Fibroblast of pulmonary artery (primary cell): ENCODE data around the gene STX8.

Experiments
- DNase-seq: peaks from one replicate; pipeline ENCODE4 v3.0.0-alpha.2; 2010; ENCODE audit warnings: low read depth
- H3K4me3 ChIP-seq: replicated peaks from 2 replicates; pipeline ENCODE4 v1.5.1; 2011; ENCODE audit warnings: low read depth, mild to moderate bottlenecking, control low read depth, low read length, moderate library complexity
- CTCF ChIP-seq: IDR thresholded peaks from 2 replicates; pipeline ENCODE4 v1.5.1; 2011; ENCODE audit warnings: mild to moderate bottlenecking, control low read depth, low read length, inconsistent platforms; ENCODE audit errors: missing control alignments

STX8 gene

GRCh38 chr17:9330611-9331271, 244.9 kb downstream of the STX8 start:
- no peak for DNase-seq
- H3K4me3 ChIP-seq: no peak overlapping the region
- TF ChIP-seq CTCF: no peak

GRCh38 chr17:9330141-9330540, 245.5 kb downstream of the STX8 start:
- no peak for TF ChIP-seq CTCF
- no peak for DNase-seq
- no peak overlapping the region for H3K4me3 ChIP-seq

GRCh38 chr17:9329251-9329921, 246.2 kb downstream of the STX8 start:
- no peak overlapping the region for H3K4me3 ChIP-seq
- TF ChIP-seq CTCF: no peak
- DNase-seq: no peak

- no peak overlapping the region for H3K4me3 ChIP-seq
- peak; percentile 7 for TF ChIP-seq CTCF
- DNase-seq: peak; percentile 39
Observed at GRCh38 chr17:9324864-9325263, 250.8 kb downstream of the STX8 start.

GRCh38 chr17:9322326-9322725, 253.3 kb downstream of the STX8 start:
- H3K4me3 ChIP-seq: no peak overlapping the region
- TF ChIP-seq CTCF: no peak
- DNase-seq: no peak

GRCh38 chr17:9321890-9322289, 253.7 kb downstream of the STX8 start:
- H3K4me3 ChIP-seq: no peak overlapping the region
- no peak for TF ChIP-seq CTCF

GRCh38 chr17:9315360-9315759, 260.3 kb downstream of the STX8 start:
- no peak for DNase-seq
- H3K4me3 ChIP-seq: no peak overlapping the region
- no peak for TF ChIP-seq CTCF

More at GRCh38 chr17:9321890-9322289, 253.7 kb downstream of the STX8 start:
- no peak for DNase-seq
